Lower lobe of right lung (tissue), 2 donors: Measurements from ENCODE around the gene TRERF1. TPM values are rescaled to one million over a fixed set of nuclear protein-coding genes. Genes with fewer than 3 reads are reported as not detected.

ENCODE experiments used
- ATAC-seq, 2 donors: fragments of 200-7000 bp; cut with Tn5 transposase; one replicate each; pipeline ENCODE4 v1.9.1; 2020 to 2022; ENCODE audit warnings: mild to moderate bottlenecking in 2 of 2, moderate library complexity in 2 of 2
- DNase-seq: peaks from one replicate; pipeline ENCODE4 v3.0.0-alpha.2; 2020
- H3K27ac ChIP-seq: fragments of 200-600 bp; one replicate; pipeline ENCODE4 v1.8.0; 2022
- H3K27me3 ChIP-seq: fragments of 200-600 bp; one replicate; pipeline ENCODE4 v1.8.0; 2022; ENCODE audit warnings: low read depth
- H3K36me3 ChIP-seq: fragments of 200-600 bp; one replicate; pipeline ENCODE4 v1.8.0; 2022; ENCODE audit warnings: mild to moderate bottlenecking
- H3K4me1 ChIP-seq: fragments of 200-600 bp; one replicate; pipeline ENCODE4 v1.8.0; 2022
- H3K4me3 ChIP-seq: fragments of 200-600 bp; one replicate; pipeline ENCODE4 v1.8.0; 2022; ENCODE audit warnings: mild to moderate bottlenecking
- H3K9me3 ChIP-seq: fragments of 200-600 bp; one replicate; pipeline ENCODE4 v1.8.0; 2022
- CTCF ChIP-seq: fragments of 200-600 bp; IDR thresholded peaks from one replicate; pipeline ENCODE4 v1.8.0; 2022; ENCODE audit warnings: antibody characterized with exemption, mild to moderate bottlenecking
- intact Hi-C: fragments of 100-400 bp; cut with DNase I; formaldehyde crosslinking; loops from one replicate; pipeline ENCODE4 v1.11.0; 2022
- total RNA-seq: library from RNA; stranded (reverse); fragmentation: NEBNext Ultra II Directional; extraction: Animal tissue kit (Norgen Biotek cat#: 25700); gene quantifications from one replicate; pipeline ENCODE4 v1.2.1, GENCODE V29; 2021
- donor health status: DM: no; HTN: yes; CAD: no; lungs with severe emphysema.

The TRERF1 gene
- total RNA-seq, 1 donor from 2014 or later, result 5.6 TPM

GRCh38 chr6:42341771-42342553 is 109.8 kb downstream of the TRERF1 start:
- DNase-seq, result no peak
- H3K27me3 ChIP-seq, result no peaks in the 10 kb centered on the region
- no peaks in the 10 kb centered on the region for H3K36me3 ChIP-seq
- no peaks in the 10 kb centered on the region for H3K4me1 ChIP-seq
- no peak overlapping the region for H3K4me3 ChIP-seq
- intact Hi-C loops, result no loop called here
- H3K9me3 ChIP-seq, result no peaks in the 10 kb centered on the region
- no peak for ATAC-seq
- H3K27ac ChIP-seq, result no peak overlapping the region
- TF ChIP-seq CTCF, result no peak

GRCh38 chr6:42341221-42341620 is 110.5 kb downstream of the TRERF1 start:
- no peak overlapping the region for H3K27ac ChIP-seq
- ATAC-seq, result no peak
- H3K9me3 ChIP-seq, result no peaks in the 10 kb centered on the region
- no peaks in the 10 kb centered on the region for H3K27me3 ChIP-seq
- H3K4me3 ChIP-seq, result no peak overlapping the region
- DNase-seq, result no peak
- no peak for TF ChIP-seq CTCF
- no peaks in the 10 kb centered on the region for H3K4me1 ChIP-seq
- intact Hi-C loops, result no loop called here
- H3K36me3 ChIP-seq, result no peaks in the 10 kb centered on the region

- Histone ChIP-seq H3K27ac (no peak overlapping the region), H3K9me3 (no peaks in the 10 kb centered on the region), H3K27me3 (no peaks in the 10 kb centered on the region), H3K4me1 (no peaks in the 10 kb centered on the region), H3K36me3 (no peaks in the 10 kb centered on the region), H3K4me3 (no peak overlapping the region)
- ATAC-seq, result no peak
- intact Hi-C loops, result no loop called here
- no peak for DNase-seq
- no peak for TF ChIP-seq CTCF
These were observed 111.2 kb downstream of the TRERF1 start for GRCh38 chr6:42340511-42340910.

GRCh38 chr6:42339991-42340401 is 111.7 kb downstream of the TRERF1 start:
- H3K4me1 ChIP-seq, result no peaks in the 10 kb centered on the region
- ATAC-seq (no peak), DNase-seq (no peak)
- TF ChIP-seq CTCF, result no peak
- intact Hi-C loops, result no loop called here
- no peaks in the 10 kb centered on the region for H3K36me3 ChIP-seq
- H3K9me3 ChIP-seq, result no peaks in the 10 kb centered on the region
- no peak overlapping the region for H3K27ac ChIP-seq
- no peak overlapping the region for H3K4me3 ChIP-seq
- H3K27me3 ChIP-seq, result no peaks in the 10 kb centered on the region

- intact Hi-C loops, result no loop called here
- Histone ChIP-seq H3K4me3 (no peak overlapping the region), H3K4me1 (no peaks in the 10 kb centered on the region), H3K36me3 (no peaks in the 10 kb centered on the region), H3K27ac (no peak overlapping the region), H3K27me3 (no peaks in the 10 kb centered on the region), H3K9me3 (no peaks in the 10 kb centered on the region)
- ATAC-seq (no peak), DNase-seq (no peak)
- no peak for TF ChIP-seq CTCF
These were observed 112.9 kb downstream of the TRERF1 start for GRCh38 chr6:42338744-42339222.
